ENCODE measurements around the gene ECEL1.

ECEL1 gene

GRCh38 chr2:232504438-232504837 is 16.8 kb upstream of the ECEL1 start:
- no peak overlapping the region for H3K27ac ChIP-seq (ENCODE audit: low read depth, low read length)
- H3K79me2 ChIP-seq (ENCODE audit: insufficient read depth, low read length): no peaks in the 10 kb centered on the region
- TF ChIP-seq EZH2phosphoT487 (conservative IDR thresholded peaks at IDR 0.05; ENCODE audit: low read length) (no peak), CTCF (IDR thresholded peaks at IDR 0.05; ENCODE audit: insufficient read depth, low read length, poor library complexity, severe bottlenecking) (no peak)
- no peaks in the 10 kb centered on the region for H3K27me3 ChIP-seq (ENCODE audit: low read length)
- H2AFZ ChIP-seq (ENCODE audit: low read depth, low read length, severe bottlenecking): no peak overlapping the region
- H3K4me2 ChIP-seq (ENCODE audit: low read depth, low read length, poor library complexity, severe bottlenecking): no peak overlapping the region
- no peaks in the 10 kb centered on the region for H3K9me2 ChIP-seq (replicated peaks; ENCODE audit: insufficient read depth, low read length)
- H3K9ac ChIP-seq (ENCODE audit: low read length): no peak overlapping the region
- no peaks in the 10 kb centered on the region for H3K9me3 ChIP-seq (ENCODE audit: insufficient read depth, low read length)
- H3F3A ChIP-seq (ENCODE audit: insufficient read depth): no peaks in the 10 kb centered on the region
- no peaks in the 10 kb centered on the region for H3K36me3 ChIP-seq (ENCODE audit: low read length)
- H4K20me1 ChIP-seq (ENCODE audit: low read depth, low read length): no peaks in the 10 kb centered on the region
- H3K4me3 ChIP-seq (ENCODE audit: insufficient read depth, low read length, poor library complexity, severe bottlenecking): no peak overlapping the region

GRCh38 chr2:232503809-232504323 is 16.2 kb upstream of the ECEL1 start:
- Histone ChIP-seq H3K36me3 (ENCODE audit: low read length) (no peaks in the 10 kb centered on the region), H3K27me3 (ENCODE audit: low read length) (no peaks in the 10 kb centered on the region), H3K4me3 (ENCODE audit: insufficient read depth, low read length, poor library complexity, severe bottlenecking) (no peak overlapping the region)

GRCh38 chr2:232502911-232503808 is 15.5 kb upstream of the ECEL1 start:
- no peak overlapping the region for H3K4me3 ChIP-seq (ENCODE audit: insufficient read depth, low read length, poor library complexity, severe bottlenecking)
- H3K9me2 ChIP-seq (replicated peaks; ENCODE audit: insufficient read depth, low read length): no peaks in the 10 kb centered on the region
- no peak overlapping the region for H3K9ac ChIP-seq (ENCODE audit: low read length)
- H2AFZ ChIP-seq (ENCODE audit: low read depth, low read length, severe bottlenecking): no peak overlapping the region
- no peaks in the 10 kb centered on the region for H3K27me3 ChIP-seq (ENCODE audit: low read length)
- H3F3A ChIP-seq (ENCODE audit: insufficient read depth): no peaks in the 10 kb centered on the region
- H3K9me3 ChIP-seq (ENCODE audit: insufficient read depth, low read length): no peaks in the 10 kb centered on the region
- H3K36me3 ChIP-seq (ENCODE audit: low read length): no peaks in the 10 kb centered on the region
- H3K4me2 ChIP-seq (ENCODE audit: low read depth, low read length, poor library complexity, severe bottlenecking): no peak overlapping the region
- H3K79me2 ChIP-seq (ENCODE audit: insufficient read depth, low read length): no peaks in the 10 kb centered on the region
- TF ChIP-seq EZH2phosphoT487 (conservative IDR thresholded peaks at IDR 0.05; ENCODE audit: low read length): no peak
- no peak for TF ChIP-seq CTCF (IDR thresholded peaks at IDR 0.05; ENCODE audit: insufficient read depth, low read length, poor library complexity, severe bottlenecking)
- no peak overlapping the region for H3K27ac ChIP-seq (ENCODE audit: low read depth, low read length)
- H4K20me1 ChIP-seq (ENCODE audit: low read depth, low read length): no peaks in the 10 kb centered on the region

More at GRCh38 chr2:232503809-232504323, 16.2 kb upstream of the ECEL1 start:
- no peak overlapping the region for H2AFZ ChIP-seq (ENCODE audit: low read depth, low read length, severe bottlenecking)
- no peaks in the 10 kb centered on the region for H4K20me1 ChIP-seq (ENCODE audit: low read depth, low read length)
- H3K9me3 ChIP-seq (ENCODE audit: insufficient read depth, low read length): no peaks in the 10 kb centered on the region
- H3F3A ChIP-seq (ENCODE audit: insufficient read depth): no peaks in the 10 kb centered on the region
- H3K4me2 ChIP-seq (ENCODE audit: low read depth, low read length, poor library complexity, severe bottlenecking): no peak overlapping the region
- no peaks in the 10 kb centered on the region for H3K9me2 ChIP-seq (replicated peaks; ENCODE audit: insufficient read depth, low read length)
- H3K79me2 ChIP-seq (ENCODE audit: insufficient read depth, low read length): no peaks in the 10 kb centered on the region
- H3K27ac ChIP-seq (ENCODE audit: low read depth, low read length): no peak overlapping the region
- no peak overlapping the region for H3K9ac ChIP-seq (ENCODE audit: low read length)
- TF ChIP-seq EZH2phosphoT487 (conservative IDR thresholded peaks at IDR 0.05; ENCODE audit: low read length) (no peak), CTCF (IDR thresholded peaks at IDR 0.05; ENCODE audit: insufficient read depth, low read length, poor library complexity, severe bottlenecking) (no peak)
